ENCODE results near the gene ERO1B. TPM values are rescaled to one million over a fixed set of nuclear protein-coding genes. Genes with fewer than 3 reads are reported as not detected.

Gene ERO1B
- total and polyA plus RNA-seq, 11 donors = 3.6 to 13.9 (median 6.9) TPM

DNA sequence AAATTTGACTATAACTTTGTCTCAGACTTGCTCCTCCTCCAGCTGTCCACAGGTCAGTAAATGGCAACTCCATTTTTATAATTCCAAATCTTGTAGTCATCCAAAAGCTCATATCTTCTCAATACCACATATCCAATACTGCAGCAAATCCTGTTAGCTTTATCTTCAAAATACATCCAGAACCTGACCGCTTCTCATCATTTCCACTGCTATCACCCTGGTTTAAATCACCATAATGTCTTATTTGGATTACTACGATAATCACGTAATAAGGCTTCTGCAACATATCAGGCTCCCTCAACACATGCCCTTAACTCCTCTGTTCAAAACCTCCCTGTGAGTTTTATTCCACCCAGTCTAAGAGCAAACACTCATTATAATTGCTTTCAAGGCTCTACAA, 34.5 kb downstream of the ERO1B start:
- intact Hi-C loops (cut with DNase I) = no loop called here
- 95 to 99% (median 95%) methylated on average over 3 of the region's 3 CpGs for WGBS, 4 donors
- ATAC-seq (no peak), DNase-seq (no peak)
- no peak overlapping the region for H3K27ac ChIP-seq
- TF ChIP-seq POLR2A (IDR thresholded peaks at IDR 0.05) = no peak
- TF ChIP-seq, protein P1, sequence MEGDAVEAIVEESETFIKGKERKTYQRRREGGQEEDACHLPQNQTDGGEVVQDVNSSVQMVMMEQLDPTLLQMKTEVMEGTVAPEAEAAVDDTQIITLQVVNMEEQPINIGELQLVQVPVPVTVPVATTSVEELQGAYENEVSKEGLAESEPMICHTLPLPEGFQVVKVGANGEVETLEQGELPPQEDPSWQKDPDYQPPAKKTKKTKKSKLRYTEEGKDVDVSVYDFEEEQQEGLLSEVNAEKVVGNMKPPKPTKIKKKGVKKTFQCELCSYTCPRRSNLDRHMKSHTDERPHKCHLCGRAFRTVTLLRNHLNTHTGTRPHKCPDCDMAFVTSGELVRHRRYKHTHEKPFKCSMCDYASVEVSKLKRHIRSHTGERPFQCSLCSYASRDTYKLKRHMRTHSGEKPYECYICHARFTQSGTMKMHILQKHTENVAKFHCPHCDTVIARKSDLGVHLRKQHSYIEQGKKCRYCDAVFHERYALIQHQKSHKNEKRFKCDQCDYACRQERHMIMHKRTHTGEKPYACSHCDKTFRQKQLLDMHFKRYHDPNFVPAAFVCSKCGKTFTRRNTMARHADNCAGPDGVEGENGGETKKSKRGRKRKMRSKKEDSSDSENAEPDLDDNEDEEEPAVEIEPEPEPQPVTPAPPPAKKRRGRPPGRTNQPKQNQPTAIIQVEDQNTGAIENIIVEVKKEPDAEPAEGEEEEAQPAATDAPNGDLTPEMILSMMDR (IDR thresholded peaks at IDR 0.05) = no peak
- no peak overlapping the region for H3K4me3 ChIP-seq
- H3K4me1 ChIP-seq = peaks cover 0 to 7% (median 0%) of the 10 kb centered on the region in 12 donors
- peaks cover 0 to 39% (median 10%) of the 10 kb centered on the region in 9 donors for H3K36me3 ChIP-seq
- H3K27me3 ChIP-seq = no peaks in the 10 kb centered on the region
- H3K9me3 ChIP-seq = no peaks in the 10 kb centered on the region

DNA sequence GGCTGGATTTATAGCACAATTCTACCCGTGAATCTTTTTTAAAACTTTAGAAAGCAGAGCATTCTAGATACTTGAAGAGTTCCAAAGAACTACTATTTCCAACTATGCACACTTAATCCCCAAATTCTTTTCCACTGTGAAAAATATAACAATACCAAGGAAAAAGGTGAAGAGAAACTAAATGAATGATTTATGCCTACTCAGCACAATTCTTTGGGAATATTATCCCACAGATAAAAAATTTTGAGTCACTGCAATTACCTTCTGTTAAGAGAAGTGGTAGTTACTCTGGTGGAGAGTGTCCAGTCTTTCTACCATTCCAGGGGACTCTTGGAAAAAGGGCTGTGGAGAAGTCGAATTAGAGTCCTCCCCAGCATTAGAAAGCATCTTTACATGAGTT, 39.2 kb downstream of the ERO1B start:
- Histone ChIP-seq H3K27me3 (no peaks in the 10 kb centered on the region), H3K27ac (no peak overlapping the region), H3K4me1 (no peaks in the 10 kb centered on the region), H3K36me3 (peaks cover 0 to 28% (median 11%) of the 10 kb centered on the region in 9 donors), H3K4me3 (no peak overlapping the region), H3K9me3 (no peaks in the 10 kb centered on the region)
- intact Hi-C loops (cut with DNase I) = no loop called here
- no peak for ATAC-seq
- 75 to 98% (median 95%) methylated on average over 2 of the region's 2 CpGs for WGBS, 4 donors
- DNase-seq = no peak
- no peak for TF ChIP-seq POLR2A (IDR thresholded peaks at IDR 0.05)
- TF ChIP-seq, protein P1 (IDR thresholded peaks at IDR 0.05) = no peak

DNA sequence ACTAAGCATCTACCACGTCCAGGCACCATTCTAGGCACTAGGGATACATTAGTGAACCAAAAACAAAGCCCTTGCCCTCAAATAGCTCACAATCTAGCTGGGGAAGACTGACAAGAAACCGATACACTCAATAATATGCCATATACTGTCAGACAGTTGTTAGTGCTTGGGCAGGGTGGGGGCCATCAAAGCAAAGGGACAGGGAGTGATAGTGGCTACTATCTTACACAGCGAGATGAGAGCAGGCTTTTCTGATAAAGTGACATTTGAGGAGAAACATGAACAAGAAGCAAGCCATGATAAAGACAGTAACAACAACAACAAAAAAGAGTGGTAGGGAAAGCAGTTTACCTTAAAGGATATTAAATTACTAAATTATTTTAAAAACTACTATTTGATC, 41.1 kb downstream of the ERO1B start:
- intact Hi-C loops (cut with DNase I) = no loop called here
- Histone ChIP-seq H3K27ac (no peak overlapping the region), H3K9me3 (no peaks in the 10 kb centered on the region), H3K27me3 (no peaks in the 10 kb centered on the region), H3K4me3 (no peak overlapping the region), H3K36me3 (peaks cover 0 to 38% (median 11%) of the 10 kb centered on the region in 9 donors), H3K4me1 (no peaks in the 10 kb centered on the region)
- no peak for DNase-seq
- TF ChIP-seq POLR2A (IDR thresholded peaks at IDR 0.05) = no peak
- TF ChIP-seq, protein P1 (IDR thresholded peaks at IDR 0.05) = no peak
- WGBS, 4 donors = 80 to 86% (median 82%) methylated on average over 3 of the region's 3 CpGs
- no peak for ATAC-seq

DNA sequence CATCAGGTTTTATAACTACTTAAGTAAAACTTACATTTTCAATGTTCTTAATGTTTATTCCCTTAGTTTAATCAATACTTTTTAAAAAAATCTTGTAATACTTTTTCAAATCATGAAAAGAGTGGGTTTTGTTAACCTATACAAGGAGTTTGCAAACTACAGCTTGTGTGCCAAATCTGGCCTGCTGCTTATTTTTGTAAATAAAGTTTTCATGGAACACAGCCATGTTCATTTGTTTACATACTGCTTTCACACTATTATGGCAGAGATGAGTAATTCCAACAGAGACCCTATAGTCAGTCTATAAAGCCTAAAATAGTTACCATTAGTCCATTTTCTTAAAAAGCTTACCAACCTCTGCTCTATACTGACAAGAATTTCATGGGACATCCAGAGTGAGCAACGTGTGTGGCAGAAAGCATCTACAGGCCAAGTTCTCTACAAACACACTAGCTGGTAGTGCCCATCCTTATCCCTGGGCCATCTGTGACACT, 42.6 kb downstream of the ERO1B start:
- ATAC-seq = no peak
- 89 to 93% (median 90%) methylated on average over 1 of the region's 1 CpG for WGBS, 4 donors
- H3K27me3 ChIP-seq = no peaks in the 10 kb centered on the region

More for the DNA sequence above, 42.6 kb downstream of the ERO1B start:
- TF ChIP-seq, protein P1 (IDR thresholded peaks at IDR 0.05) = no peak
- TF ChIP-seq POLR2A (IDR thresholded peaks at IDR 0.05) = no peak
- no peaks in the 10 kb centered on the region for H3K9me3 ChIP-seq
- no peaks in the 10 kb centered on the region for H3K4me1 ChIP-seq
- no peak for DNase-seq
- no peak overlapping the region for H3K4me3 ChIP-seq
- peaks cover 0 to 51% (median 24%) of the 10 kb centered on the region in 9 donors for H3K36me3 ChIP-seq
- intact Hi-C loops (cut with DNase I) = no loop called here
- H3K27ac ChIP-seq = no peak overlapping the region
